Vagina (tissue), 2 donors: Measurements from ENCODE around the gene ERAS.

Experiments
- POLR2A ChIP-seq, 2 donors: fragments of 450-650 bp; IDR thresholded peaks; one replicate each; pipeline ENCODE4 v1.6.1; 2017; ENCODE audit warnings: antibody characterized with exemption in 2 of 2, mild to moderate bottlenecking in 2 of 2, moderate library complexity in 2 of 2
- TF ChIP-seq, protein P1 (sequence below), 3 experiments: fragments of 450-650 bp in 2 of 3; fragments of 200-600 bp in 1 of 3; sonication (generic) in 1 of 3; IDR thresholded peaks; one replicate each; pipeline ENCODE4 v1.5.1; 2017 to 2019; ENCODE audit warnings: antibody characterized with exemption in 3 of 3, mild to moderate bottlenecking in 2 of 3, moderate library complexity in 2 of 3

GRCh38 chrX:48781705-48782104, 44.6 kb upstream of the ERAS start:
- TF ChIP-seq POLR2A (IDR thresholded peaks at IDR 0.05) = no peak
- TF ChIP-seq, protein P1, sequence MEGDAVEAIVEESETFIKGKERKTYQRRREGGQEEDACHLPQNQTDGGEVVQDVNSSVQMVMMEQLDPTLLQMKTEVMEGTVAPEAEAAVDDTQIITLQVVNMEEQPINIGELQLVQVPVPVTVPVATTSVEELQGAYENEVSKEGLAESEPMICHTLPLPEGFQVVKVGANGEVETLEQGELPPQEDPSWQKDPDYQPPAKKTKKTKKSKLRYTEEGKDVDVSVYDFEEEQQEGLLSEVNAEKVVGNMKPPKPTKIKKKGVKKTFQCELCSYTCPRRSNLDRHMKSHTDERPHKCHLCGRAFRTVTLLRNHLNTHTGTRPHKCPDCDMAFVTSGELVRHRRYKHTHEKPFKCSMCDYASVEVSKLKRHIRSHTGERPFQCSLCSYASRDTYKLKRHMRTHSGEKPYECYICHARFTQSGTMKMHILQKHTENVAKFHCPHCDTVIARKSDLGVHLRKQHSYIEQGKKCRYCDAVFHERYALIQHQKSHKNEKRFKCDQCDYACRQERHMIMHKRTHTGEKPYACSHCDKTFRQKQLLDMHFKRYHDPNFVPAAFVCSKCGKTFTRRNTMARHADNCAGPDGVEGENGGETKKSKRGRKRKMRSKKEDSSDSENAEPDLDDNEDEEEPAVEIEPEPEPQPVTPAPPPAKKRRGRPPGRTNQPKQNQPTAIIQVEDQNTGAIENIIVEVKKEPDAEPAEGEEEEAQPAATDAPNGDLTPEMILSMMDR (IDR thresholded peaks at IDR 0.05) = no peak
